HG03354 (cell line): ENCODE results near the gene LYPD5.
A peak's percentile ranks its signal among the peaks of the same experiment; 100 is the strongest.
"Not testable (repeated sequence)": the region's sequence is repeated elsewhere in the genome, so short reads cannot be mapped to it uniquely, and the experiment has no call there.

Experiments
- ATAC-seq: cut with Tn5 transposase; IDR thresholded peaks from one replicate; pipeline ENCODE4 v1.9.1; 2021; ENCODE audit warnings: mild to moderate bottlenecking; ENCODE audit not compliant: unreplicated experiment, poor library complexity, severe bottlenecking

LYPD5 gene

GRCh38 chr19:43807651-43808050 lies 5.4 kb upstream of the LYPD5 start:
- ATAC-seq = no peak

DNA sequence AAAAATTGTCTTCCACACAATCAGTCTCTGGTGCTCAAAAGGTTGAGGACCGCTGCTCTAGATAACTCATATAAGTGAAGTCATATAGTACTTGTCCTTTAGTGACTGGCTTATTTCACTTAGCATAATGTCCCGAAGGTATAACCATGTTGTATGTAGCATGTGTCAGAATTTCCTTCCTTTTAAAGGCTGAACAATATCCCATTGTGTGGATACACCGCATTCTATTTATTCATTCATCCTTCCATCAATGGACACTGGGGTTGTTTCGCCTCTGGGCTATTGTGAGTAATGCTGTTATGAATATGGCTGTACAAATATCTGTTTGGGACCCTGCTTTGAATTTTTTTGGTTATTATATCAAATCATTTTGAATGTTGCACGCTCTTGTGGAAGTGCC lies 4.6 kb upstream of the LYPD5 start:
- no peak for ATAC-seq

GRCh38 chr19:43806401-43806800 lies 4.2 kb upstream of the LYPD5 start:
- not testable (repeated sequence) for ATAC-seq

DNA sequence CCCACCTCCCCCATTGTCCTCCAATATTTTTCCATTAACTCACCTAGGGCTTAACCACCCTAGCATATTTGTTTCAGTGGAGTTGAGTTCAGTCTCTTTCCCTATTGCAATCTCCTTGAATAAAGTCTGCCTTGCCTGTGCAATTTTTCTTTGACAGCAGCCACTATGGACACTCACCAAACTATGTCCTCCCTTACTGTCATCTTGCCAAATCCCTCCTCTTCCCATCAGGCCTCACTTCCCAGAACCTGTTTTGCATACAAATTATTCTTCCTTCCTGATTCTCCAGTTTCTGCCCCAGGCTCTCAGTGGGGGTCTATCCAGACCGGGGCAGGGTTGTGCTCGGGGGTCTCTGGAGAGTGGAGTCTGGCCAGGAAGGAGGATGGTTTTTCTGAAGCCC lies 2.2 kb upstream of the LYPD5 start:
- ATAC-seq = no peak

- no peak for ATAC-seq
Measured at GRCh38 chr19:43799502-43800142, 2.6 kb downstream of the LYPD5 start.

- no peak for ATAC-seq
Measured at GRCh38 chr19:43798546-43799409, 3.5 kb downstream of the LYPD5 start.

DNA sequence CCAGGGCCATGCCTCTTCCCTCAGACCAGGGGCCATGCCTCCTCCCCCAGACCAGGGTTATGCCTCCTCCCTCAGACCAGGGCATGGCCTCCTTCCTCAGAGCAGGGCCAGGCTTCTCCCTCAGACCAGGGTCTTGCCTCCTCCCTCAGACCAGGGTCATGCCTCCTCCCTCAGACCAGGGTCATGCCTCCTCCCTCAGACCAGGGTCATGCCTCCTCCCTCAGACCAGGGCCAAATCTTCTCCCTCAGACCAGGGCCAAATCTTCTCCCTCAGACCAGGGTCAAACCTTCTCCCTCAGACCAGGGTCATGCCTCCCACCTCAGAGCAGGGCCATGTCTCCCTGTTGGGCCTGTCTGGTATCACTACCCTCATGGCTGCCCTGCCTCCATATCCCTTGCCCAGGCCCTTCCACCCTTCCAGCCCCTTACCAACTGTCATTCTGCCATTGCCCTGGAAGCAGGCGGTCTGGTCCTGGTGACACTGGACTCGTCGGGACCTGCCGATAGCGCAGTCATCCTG lies 4.2 kb downstream of the LYPD5 start:
- ATAC-seq = no peak

- ATAC-seq = no peak
Measured at GRCh38 chr19:43797556-43797955, 4.7 kb downstream of the LYPD5 start.

DNA sequence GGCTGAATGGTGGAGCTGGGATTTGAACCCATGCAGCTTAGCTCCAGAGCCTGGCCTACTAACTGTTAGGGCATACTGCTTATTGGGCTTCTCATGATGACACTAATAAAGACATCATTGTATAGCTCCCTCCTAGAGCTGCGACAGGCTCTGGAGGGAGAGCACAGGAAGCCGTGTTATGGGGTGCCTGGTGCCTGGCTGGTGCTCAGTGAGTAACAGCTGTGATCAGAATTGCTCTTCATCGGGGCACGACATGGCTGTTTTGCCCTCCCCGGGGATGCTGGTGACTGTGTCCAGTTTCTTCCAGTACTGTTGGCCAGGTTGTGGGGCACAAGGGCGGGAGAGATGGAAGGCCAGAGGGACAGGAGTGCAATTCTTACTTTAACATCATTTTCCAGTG lies 5.1 kb downstream of the LYPD5 start:
- ATAC-seq = no peak

DNA sequence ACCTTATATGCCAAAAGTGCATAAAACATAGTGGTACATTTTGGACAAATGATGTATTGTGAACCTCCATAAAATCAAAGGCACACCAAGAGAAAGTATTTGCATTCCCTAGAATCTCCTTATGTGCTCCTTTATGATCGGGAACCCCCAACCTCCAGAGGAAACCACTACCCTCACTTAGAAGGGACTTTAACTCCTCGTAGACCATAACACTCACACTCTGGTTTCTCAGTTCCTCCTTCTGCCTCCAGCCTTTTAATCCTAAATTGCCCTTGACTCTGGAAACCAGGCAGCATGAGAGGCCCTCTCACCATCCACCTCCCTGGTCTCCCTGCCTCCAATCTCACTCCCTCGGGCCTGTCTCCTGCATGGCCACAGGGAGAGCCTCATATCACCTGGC lies 11.7 kb downstream of the LYPD5 start:
- ATAC-seq = no peak

GRCh38 chr19:43789029-43789428 lies 13.2 kb downstream of the LYPD5 start:
- ATAC-seq = no peak

GRCh38 chr19:43786665-43787064 lies 15.6 kb downstream of the LYPD5 start:
- no peak for ATAC-seq

DNA sequence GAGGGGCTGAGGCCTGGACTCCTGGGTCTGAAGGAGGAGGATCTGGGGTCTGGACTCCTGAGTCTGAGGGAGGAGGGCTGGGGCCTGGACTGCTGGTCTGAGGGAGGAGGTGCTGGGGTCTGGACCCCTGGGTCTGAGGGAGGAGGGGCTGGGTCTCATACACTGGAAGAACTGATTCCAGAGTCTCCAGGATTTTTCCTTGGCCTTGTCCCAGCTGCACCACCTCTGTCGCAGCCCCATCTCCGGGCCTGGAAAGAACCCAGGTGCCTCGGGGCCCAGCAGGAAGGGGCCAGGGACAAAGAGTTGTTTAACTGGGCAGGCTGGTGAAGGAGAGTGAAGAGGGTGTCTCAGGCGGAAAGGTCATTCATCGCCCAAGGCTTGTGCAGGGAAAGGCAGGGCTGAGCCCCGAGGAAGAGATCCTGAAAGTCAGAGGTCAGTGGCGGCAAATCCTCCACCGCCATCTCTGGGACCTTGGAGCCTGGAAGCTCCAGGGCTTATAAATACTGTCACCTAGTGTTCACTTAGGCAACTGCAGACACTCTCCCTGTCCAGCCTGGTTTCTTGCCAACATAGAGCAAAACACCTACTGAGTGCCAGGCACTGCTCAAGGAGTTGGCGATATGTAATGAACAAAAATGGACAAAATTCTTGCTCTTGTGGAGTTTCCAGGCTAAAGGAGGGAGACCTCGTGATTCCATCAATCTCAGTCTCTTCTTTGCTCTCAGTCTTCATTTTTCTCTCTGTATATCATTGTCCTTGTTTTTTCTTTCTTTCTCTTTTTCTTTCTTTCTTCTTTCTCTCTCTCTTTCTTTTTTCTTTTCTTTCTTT lies 17.1 kb downstream of the LYPD5 start:
- ATAC-seq = peak; percentile 46

GRCh38 chr19:43784241-43784980 lies 17.8 kb downstream of the LYPD5 start:
- ATAC-seq = no peak

- no peak for ATAC-seq
Measured at GRCh38 chr19:43783636-43784035, 18.6 kb downstream of the LYPD5 start.

GRCh38 chr19:43782689-43783231 lies 19.5 kb downstream of the LYPD5 start:
- no peak for ATAC-seq

DNA sequence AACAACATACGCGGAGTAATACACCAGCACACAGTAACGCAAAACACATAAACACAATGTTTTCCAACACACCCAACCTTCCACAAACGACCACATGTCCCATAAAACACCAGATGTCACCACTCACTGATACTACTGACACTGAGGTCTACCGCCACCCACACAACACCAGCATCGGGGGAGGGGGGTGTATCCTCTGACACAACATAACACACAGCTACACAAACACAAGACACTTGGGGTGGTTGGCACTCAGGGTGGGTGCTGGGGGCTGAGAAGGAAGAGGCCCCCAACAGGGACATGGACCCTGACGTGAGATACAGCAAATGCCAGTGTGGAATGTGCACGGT lies 20.0 kb downstream of the LYPD5 start:
- ATAC-seq = no peak

DNA sequence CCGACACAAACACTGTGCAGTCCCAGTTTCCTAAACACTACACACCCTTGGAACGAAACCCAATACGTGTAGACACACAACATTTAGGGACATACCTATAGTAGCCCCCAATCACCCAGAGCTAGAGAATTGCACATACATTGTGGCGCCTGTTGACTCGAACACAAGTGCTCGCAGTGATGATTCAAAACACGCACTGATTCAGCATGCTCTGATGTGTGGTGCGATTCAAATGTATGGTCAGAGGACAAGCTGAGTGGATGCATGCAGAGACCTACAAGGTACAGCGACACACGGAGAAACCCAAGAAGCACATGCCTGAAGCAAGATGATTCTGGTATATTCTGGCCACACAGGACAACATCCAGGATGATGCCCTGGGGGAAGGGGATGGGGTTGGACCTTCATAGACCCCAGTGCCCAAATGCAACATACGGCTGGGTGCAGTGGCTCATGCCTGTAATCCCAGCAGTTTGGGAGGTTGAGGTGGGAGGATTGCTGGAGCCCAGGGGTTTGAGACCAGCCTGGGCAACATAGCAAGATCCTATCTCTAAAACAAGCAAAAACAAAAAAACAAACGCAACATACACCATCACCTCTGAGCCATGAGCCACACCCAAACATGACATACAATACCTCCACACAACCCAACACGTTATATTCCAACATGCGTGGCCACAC lies 20.5 kb downstream of the LYPD5 start:
- no peak for ATAC-seq
